CD4-positive, CD25-positive, alpha-beta regulatory T cell (primary cell): Measurements from ENCODE around the gene CCM2. TPM values are rescaled to one million over a fixed set of nuclear protein-coding genes. Genes with fewer than 3 reads are reported as not detected.

Experiments
- ATAC-seq, 2 donors: fragments of 150-1000 bp; cut with Tn5 transposase; one replicate each; pipeline ENCODE4 v1.10.0; 2021; ENCODE audit warnings: low read depth in 2 of 2, moderate number of reproducible peaks in 2 of 2, moderate library complexity in 1 of 2
- DNase-seq, 3 donors: peaks; one replicate each; pipeline versions ENCODE4 v3.0.0 to v3.0.0-alpha.2; 2012 to 2022; ENCODE audit warnings: mixed read lengths in 1 of 3
- H3K27ac ChIP-seq: one replicate; pipeline ENCODE4 v1.7.0; 2013; ENCODE audit warnings: mild to moderate bottlenecking, low read length; ENCODE audit not compliant: insufficient read depth, poor library complexity, severe bottlenecking
- H3K27me3 ChIP-seq: one replicate; pipeline ENCODE4 v1.7.0; 2013; ENCODE audit warnings: low read length; ENCODE audit not compliant: control insufficient read depth, insufficient read depth
- H3K36me3 ChIP-seq: one replicate; pipeline ENCODE4 v1.7.0; 2013; ENCODE audit warnings: mild to moderate bottlenecking, low read length, moderate library complexity; ENCODE audit not compliant: control insufficient read depth, insufficient read depth
- H3K4me1 ChIP-seq: 2 replicates; pipeline ENCODE4 v1.7.0; 2013; ENCODE audit warnings: mild to moderate bottlenecking, low read length; ENCODE audit not compliant: insufficient read depth, control insufficient read depth, poor library complexity, severe bottlenecking
- H3K4me3 ChIP-seq: one replicate; pipeline ENCODE4 v1.7.0; 2013; ENCODE audit warnings: low read depth, mild to moderate bottlenecking, low read length, moderate library complexity
- H3K9me3 ChIP-seq, 2 experiments: 1 replicate in 1 of 2; 2 replicates in 1 of 2; pipeline ENCODE4 v1.7.0; 2013; ENCODE audit warnings: low read length in 2 of 2, mild to moderate bottlenecking in 1 of 2, moderate library complexity in 1 of 2; ENCODE audit not compliant: control insufficient read depth in 2 of 2
- H3K27ac Mint-ChIP-seq, 3 donors: one replicate each; pipeline ENCODE4 v1.8.0; 2020 to 2022; ENCODE audit warnings: mild to moderate bottlenecking in 3 of 3, mixed read lengths in 3 of 3, moderate library complexity in 2 of 3
- H3K27me3 Mint-ChIP-seq: one replicate; pipeline ENCODE4 v1.8.0; 2022; ENCODE audit warnings: mild to moderate bottlenecking, mixed read lengths
- H3K36me3 Mint-ChIP-seq: one replicate; pipeline ENCODE4 v1.8.0; 2020; ENCODE audit warnings: mixed read lengths
- H3K4me1 Mint-ChIP-seq, 4 donors: one replicate each; pipeline ENCODE4 v1.8.0; 2020 to 2022; ENCODE audit warnings: mixed read lengths in 4 of 4, mild to moderate bottlenecking in 1 of 4
- H3K4me3 Mint-ChIP-seq, 4 donors: one replicate each; pipeline ENCODE4 v1.8.0; 2020 to 2022; ENCODE audit warnings: mild to moderate bottlenecking in 4 of 4, mixed read lengths in 4 of 4, moderate library complexity in 3 of 4
- H3K9me3 Mint-ChIP-seq, 7 donors: one replicate each; pipeline ENCODE4 v1.8.0; 2020 to 2022; ENCODE audit warnings: mixed read lengths in 7 of 7, mild to moderate bottlenecking in 3 of 7, moderate library complexity in 2 of 7
- polyA plus RNA-seq, 4 donors: library from polyadenylated mRNA; unstranded; fragments of 300-500 nt; fragmentation: Illumina TruSeq; gene quantifications; one replicate each; pipeline ENCODE4 v1.2.3, GENCODE V29; 2021
- total RNA-seq: library from RNA; stranded (reverse); gene quantifications from one replicate; pipeline ENCODE4 v1.2.3, GENCODE V29; 2022

CCM2 gene
- total and polyA plus RNA-seq, 5 donors from 2014 or later = 139 to 190 (median 156) TPM

DNA sequence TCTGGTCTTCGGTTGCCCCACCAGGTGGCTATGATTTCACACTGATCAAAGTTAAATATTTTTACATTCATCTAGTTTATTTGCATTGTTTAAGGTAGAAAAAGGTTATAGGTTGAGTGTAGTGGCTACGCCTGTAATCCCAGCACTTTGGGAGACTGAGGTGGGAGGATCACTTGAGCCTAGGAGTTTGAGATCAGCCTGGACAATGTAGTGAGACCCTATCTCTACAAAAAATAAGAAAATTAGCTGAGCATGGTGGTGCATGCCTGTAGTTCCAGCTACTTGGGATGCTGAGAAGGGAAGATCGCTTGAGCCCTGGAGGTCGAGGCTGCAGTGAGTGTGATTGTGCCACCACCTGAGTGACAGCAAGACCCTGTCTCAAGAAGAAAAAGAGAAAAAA lies 3.8 kb downstream of the CCM2 start:
- peaks cover 0 to 2% (median 0%) of the 10 kb centered on the region in 7 donors for H3K9me3 Mint-ChIP-seq
- DNase-seq (no peak), ATAC-seq (no peak)
- Histone ChIP-seq H3K4me3 (no peak overlapping the region), H3K9me3 (no peaks in the 10 kb centered on the region), H3K36me3 (peaks cover 10% of the 10 kb centered on the region), H3K27ac (peak overlapping the region; percentile 33), H3K4me1 (peaks cover 42% of the 10 kb centered on the region), H3K27me3 (no peaks in the 10 kb centered on the region)
- H3K27me3 Mint-ChIP-seq = peaks cover 10% of the 10 kb centered on the region
- H3K4me1 Mint-ChIP-seq = peaks cover 22 to 78% (median 48%) of the 10 kb centered on the region in 4 donors
- peaks cover 11% of the 10 kb centered on the region for H3K36me3 Mint-ChIP-seq
- peak overlapping the region; percentile 47 to 75 (median 61) for H3K27ac Mint-ChIP-seq
- H3K4me3 Mint-ChIP-seq = peak overlapping the region in 2 of 4 donors; percentile 56 to 62

DNA sequence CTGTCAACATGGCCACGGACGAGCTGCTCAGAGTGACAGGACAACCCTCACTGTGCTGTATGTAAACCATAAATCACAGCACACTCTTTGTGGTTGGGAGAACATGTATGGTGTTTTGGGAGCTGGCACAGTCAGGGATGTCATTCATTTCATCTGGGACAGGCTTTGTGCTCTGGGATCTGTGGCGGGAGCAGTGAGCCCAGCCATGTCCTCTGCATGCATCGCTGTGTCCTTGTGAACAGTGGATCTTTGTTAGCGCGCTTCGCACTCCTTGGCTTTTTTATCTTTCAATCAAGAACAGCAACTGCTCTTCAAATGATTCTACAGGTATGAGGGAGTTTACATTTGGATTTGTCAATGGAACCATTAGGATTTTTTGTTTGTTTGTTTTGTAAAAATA lies 7.1 kb downstream of the CCM2 start:
- Mint-ChIP-seq H3K36me3 (peaks cover 17% of the 10 kb centered on the region), H3K4me3 (peak overlapping the region in 1 of 4 donors; percentile 12), H3K9me3 (no peaks in the 10 kb centered on the region), H3K27ac (peak overlapping the region; percentile 49 to 74 (median 64)), H3K4me1 (peaks cover 15 to 74% (median 43%) of the 10 kb centered on the region in 4 donors), H3K27me3 (no peaks in the 10 kb centered on the region)
- Histone ChIP-seq H3K36me3 (peaks cover 10% of the 10 kb centered on the region), H3K4me1 (peaks cover 21% of the 10 kb centered on the region), H3K9me3 (no peaks in the 10 kb centered on the region), H3K27me3 (no peaks in the 10 kb centered on the region), H3K4me3 (no peak overlapping the region), H3K27ac (peak overlapping the region; percentile 21)
- ATAC-seq = no peak
- no peak for DNase-seq

DNA sequence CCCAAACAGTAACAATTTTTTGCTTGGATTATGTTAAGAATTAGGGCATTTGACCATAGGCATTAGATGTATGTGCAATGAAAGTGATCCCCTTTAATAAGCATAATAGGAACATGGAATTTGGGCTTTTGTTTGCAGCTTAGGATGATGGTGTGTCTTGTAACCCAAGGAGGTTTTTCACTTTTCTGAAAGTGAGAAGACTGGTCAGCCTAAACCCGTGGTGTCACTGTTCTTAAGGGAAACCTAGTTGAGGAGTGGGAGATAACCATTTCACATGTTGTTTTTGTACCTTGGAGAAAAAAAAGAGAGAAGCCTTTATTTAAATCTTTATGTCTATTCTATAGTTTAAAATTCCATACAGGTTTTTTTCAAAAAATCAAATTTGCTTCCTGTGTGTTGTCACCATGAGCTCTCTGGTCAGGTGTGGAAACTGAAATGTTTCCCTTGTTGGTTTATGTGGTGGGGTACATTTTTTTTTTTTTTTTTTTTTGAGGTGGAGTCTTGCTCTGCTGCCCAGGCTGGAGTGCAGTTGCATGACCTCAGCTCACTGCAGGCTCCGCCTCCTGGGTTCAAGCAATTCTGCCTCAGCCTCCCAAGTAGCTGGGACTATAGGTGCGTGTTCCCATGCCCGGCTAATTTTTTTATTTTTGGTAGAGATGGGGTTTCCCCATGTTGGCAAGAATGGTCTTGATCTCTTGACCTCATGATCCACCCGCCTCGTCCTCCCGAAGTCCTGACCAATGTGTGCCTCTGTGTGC lies 7.7 kb downstream of the CCM2 start:
- no peak for ATAC-seq

DNA sequence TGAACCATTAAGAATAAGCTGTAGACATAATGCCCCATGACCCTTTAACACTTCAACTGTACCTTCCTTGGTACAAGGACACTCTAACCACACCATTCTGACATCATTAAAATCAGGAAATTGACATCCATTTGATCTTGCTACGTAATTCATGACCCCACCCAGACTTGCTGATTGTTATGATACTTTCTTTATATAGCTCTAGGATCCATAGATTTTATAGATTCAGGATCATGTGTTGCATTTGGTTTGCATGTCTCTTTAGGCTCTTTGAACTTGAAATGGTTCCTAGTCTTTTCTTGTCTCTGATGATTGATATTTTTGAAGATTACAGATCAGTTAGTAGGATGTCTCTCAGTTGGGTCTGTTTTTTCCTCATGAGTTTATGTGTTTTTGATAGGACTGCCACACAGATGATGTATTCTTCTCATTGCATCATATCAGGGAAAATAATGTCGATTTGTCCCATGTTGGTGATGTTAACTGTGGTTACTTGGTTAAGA lies 13.5 kb downstream of the CCM2 start:
- peak in 2 of 3 donors; percentile 61 to 66 for DNase-seq
- Mint-ChIP-seq H3K27ac (peak overlapping the region; percentile 64 to 93 (median 72)), H3K36me3 (peaks cover 33% of the 10 kb centered on the region), H3K4me3 (peak overlapping the region in 3 of 4 donors; percentile 32 to 48 (median 36)), H3K4me1 (peaks cover 17 to 67% (median 48%) of the 10 kb centered on the region in 4 donors), H3K27me3 (no peaks in the 10 kb centered on the region), H3K9me3 (no peaks in the 10 kb centered on the region)
- peaks cover 13% of the 10 kb centered on the region for H3K4me1 ChIP-seq
- H3K4me3 ChIP-seq = peak overlapping the region; percentile 47
- ATAC-seq = peak; percentile 40 to 62
- peak overlapping the region; percentile 63 for H3K27ac ChIP-seq
- H3K36me3 ChIP-seq = no peaks in the 10 kb centered on the region
- H3K27me3 ChIP-seq = no peaks in the 10 kb centered on the region
- H3K9me3 ChIP-seq = no peaks in the 10 kb centered on the region

More for the DNA sequence above, 7.7 kb downstream of the CCM2 start:
- no peaks in the 10 kb centered on the region for H3K27me3 Mint-ChIP-seq
- peak overlapping the region in 1 of 4 donors; percentile 12 for H3K4me3 Mint-ChIP-seq
- peak overlapping the region; percentile 32 to 83 (median 74) for H3K27ac Mint-ChIP-seq
- peak in 1 of 3 donors; percentile 32 for DNase-seq
- Histone ChIP-seq H3K4me1 (peaks cover 14% of the 10 kb centered on the region), H3K36me3 (peaks cover 5% of the 10 kb centered on the region), H3K27me3 (no peaks in the 10 kb centered on the region), H3K27ac (no peak overlapping the region), H3K4me3 (no peak overlapping the region), H3K9me3 (no peaks in the 10 kb centered on the region)
- peaks cover 19% of the 10 kb centered on the region for H3K36me3 Mint-ChIP-seq
- peaks cover 16 to 75% (median 42%) of the 10 kb centered on the region in 4 donors for H3K4me1 Mint-ChIP-seq
- H3K9me3 Mint-ChIP-seq = no peaks in the 10 kb centered on the region

DNA sequence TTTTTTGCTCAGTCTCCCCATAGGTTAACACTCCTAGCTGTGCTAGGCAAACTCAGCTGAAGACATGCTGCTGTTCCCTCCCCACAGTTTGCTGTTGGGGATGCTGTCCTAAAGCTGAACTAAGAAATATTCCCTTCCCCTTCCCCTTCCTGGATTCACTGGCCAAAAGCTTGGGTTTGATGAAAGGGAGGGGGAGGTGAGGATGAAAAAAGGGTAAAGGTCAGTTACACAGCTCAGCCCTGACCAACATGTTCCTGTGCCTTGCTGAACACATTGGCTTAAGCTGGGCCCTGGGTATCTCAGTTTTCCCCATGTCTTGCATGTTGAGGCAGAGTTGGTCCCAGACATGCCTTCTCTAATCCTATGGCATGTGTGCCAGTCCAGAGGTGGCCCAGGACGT lies 15.3 kb downstream of the CCM2 start:
- peaks cover 24% of the 10 kb centered on the region for H3K36me3 Mint-ChIP-seq
- Histone ChIP-seq H3K36me3 (peaks cover 3% of the 10 kb centered on the region), H3K9me3 (no peaks in the 10 kb centered on the region), H3K4me3 (no peak overlapping the region), H3K27ac (no peak overlapping the region), H3K4me1 (peaks cover 19% of the 10 kb centered on the region), H3K27me3 (no peaks in the 10 kb centered on the region)
- H3K9me3 Mint-ChIP-seq = no peaks in the 10 kb centered on the region
- H3K27me3 Mint-ChIP-seq = no peaks in the 10 kb centered on the region
- H3K4me1 Mint-ChIP-seq = peaks cover 23 to 66% (median 51%) of the 10 kb centered on the region in 4 donors
- no peak for ATAC-seq
- DNase-seq = no peak
- H3K27ac Mint-ChIP-seq = peak overlapping the region; percentile 62 to 91 (median 90)
- no peak overlapping the region for H3K4me3 Mint-ChIP-seq

DNA sequence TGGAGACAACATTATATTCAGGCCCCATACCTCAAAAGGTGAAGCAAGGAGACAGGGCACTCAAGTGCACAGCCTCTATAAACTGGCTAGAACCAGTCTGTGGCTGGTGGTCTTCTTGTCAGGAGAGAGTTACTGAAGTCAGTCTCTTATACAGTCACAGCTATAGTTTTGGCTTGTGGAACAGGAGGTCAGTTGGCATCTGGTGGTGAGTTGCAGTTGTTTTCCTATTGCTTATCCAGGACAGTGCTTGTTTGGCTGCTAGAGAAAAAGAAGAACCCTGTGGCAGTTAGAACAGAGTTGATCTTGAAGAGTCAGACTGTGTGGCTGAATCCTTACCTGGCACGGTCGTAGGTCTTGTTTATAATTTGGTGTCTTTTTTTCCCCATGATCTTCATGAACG lies 17.3 kb downstream of the CCM2 start:
- no peak for DNase-seq
- no peaks in the 10 kb centered on the region for H3K9me3 Mint-ChIP-seq
- H3K27me3 Mint-ChIP-seq = no peaks in the 10 kb centered on the region

DNA sequence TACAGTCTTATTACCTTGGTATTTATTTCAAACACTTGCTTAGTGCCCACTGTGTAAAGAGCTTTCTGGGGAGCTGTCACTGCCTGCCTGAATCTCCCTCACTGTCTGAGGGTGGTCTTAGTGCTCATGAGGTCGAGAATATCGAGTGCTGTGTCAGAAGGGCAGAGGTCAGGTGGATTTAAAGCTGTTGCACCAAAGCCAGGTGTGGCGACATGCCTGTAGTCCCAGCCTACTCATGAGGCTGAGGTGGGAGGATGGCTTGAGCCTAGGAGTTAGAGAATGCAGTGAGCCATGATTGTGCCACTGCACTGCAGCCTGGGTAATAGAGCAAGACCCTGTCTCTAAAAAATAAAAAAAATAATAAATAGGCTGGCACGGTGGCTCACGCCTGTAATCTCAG lies 20.9 kb downstream of the CCM2 start:
- H3K36me3 Mint-ChIP-seq = peaks cover 28% of the 10 kb centered on the region
- peaks cover 28 to 78% (median 55%) of the 10 kb centered on the region in 4 donors for H3K4me1 Mint-ChIP-seq
- Histone ChIP-seq H3K4me3 (peak overlapping the region; percentile 39), H3K4me1 (peaks cover 41% of the 10 kb centered on the region), H3K36me3 (peaks cover 3% of the 10 kb centered on the region), H3K27me3 (no peaks in the 10 kb centered on the region), H3K27ac (no peak overlapping the region), H3K9me3 (no peaks in the 10 kb centered on the region)
- H3K27me3 Mint-ChIP-seq = no peaks in the 10 kb centered on the region
- DNase-seq = no peak
- peak overlapping the region in 2 of 4 donors; percentile 34 to 51 for H3K4me3 Mint-ChIP-seq
- H3K9me3 Mint-ChIP-seq = no peaks in the 10 kb centered on the region
- H3K27ac Mint-ChIP-seq = peak overlapping the region; percentile 72 to 91 (median 91)
- ATAC-seq = no peak

More for the DNA sequence above, 17.3 kb downstream of the CCM2 start:
- H3K27ac ChIP-seq = peak overlapping the region; percentile 2
- no peaks in the 10 kb centered on the region for H3K27me3 ChIP-seq
- H3K4me1 ChIP-seq = peaks cover 36% of the 10 kb centered on the region
- H3K36me3 Mint-ChIP-seq = peaks cover 30% of the 10 kb centered on the region
- peaks cover 29 to 78% (median 56%) of the 10 kb centered on the region in 4 donors for H3K4me1 Mint-ChIP-seq
- H3K36me3 ChIP-seq = peaks cover 3% of the 10 kb centered on the region
- ATAC-seq = no peak
- H3K4me3 Mint-ChIP-seq = no peak overlapping the region
- H3K4me3 ChIP-seq = no peak overlapping the region
- no peaks in the 10 kb centered on the region for H3K9me3 ChIP-seq
- H3K27ac Mint-ChIP-seq = peak overlapping the region in 2 of 3 donors; percentile 47 to 82
